Lung (tissue), 12 donors: ENCODE results near the gene FRMD4A. TPM values are rescaled to one million over a fixed set of nuclear protein-coding genes. Genes with fewer than 3 reads are reported as not detected.

Source experiments
- ATAC-seq: fragments of 200-7000 bp; cut with Tn5 transposase; one replicate; pipeline ENCODE4 v1.9.1; 2020; ENCODE audit warnings: moderate number of reproducible peaks; ENCODE audit not compliant: insufficient read depth, low FRiP score
- DNase-seq, 3 donors: peaks; one replicate each; pipeline ENCODE4 v3.0.0-alpha.2; 2013 to 2017
- H3K27ac ChIP-seq, 2 donors: one replicate each; pipeline ENCODE4 v1.5.1; 2013; ENCODE audit warnings: mild to moderate bottlenecking in 2 of 2, moderate library complexity in 2 of 2, control low read depth in 1 of 2, inconsistent platforms in 1 of 2, low read depth in 1 of 2, low read length in 1 of 2
- H3K27me3 ChIP-seq, 3 donors: one replicate each; pipeline ENCODE4 v1.5.1; 2013; ENCODE audit warnings: low read length in 2 of 3; ENCODE audit not compliant: control insufficient read depth in 3 of 3, insufficient read depth in 3 of 3
- H3K36me3 ChIP-seq, 4 donors: one replicate each; pipeline ENCODE4 v1.5.1; 2013; ENCODE audit warnings: low read length in 4 of 4, mild to moderate bottlenecking in 1 of 4, moderate library complexity in 1 of 4; ENCODE audit not compliant: control insufficient read depth in 4 of 4, insufficient read depth in 4 of 4
- H3K4me1 ChIP-seq, 5 donors: one replicate each; pipeline ENCODE4 v1.5.1; 2013; ENCODE audit warnings: low read length in 5 of 5, mild to moderate bottlenecking in 2 of 5, moderate library complexity in 1 of 5; ENCODE audit not compliant: control insufficient read depth in 5 of 5, insufficient read depth in 5 of 5
- H3K4me3 ChIP-seq: one replicate; pipeline ENCODE4 v1.5.1; 2013; ENCODE audit warnings: mild to moderate bottlenecking, control low read depth, moderate library complexity
- H3K9ac ChIP-seq, 2 donors: one replicate each; pipeline ENCODE4 v1.5.1; 2013; ENCODE audit warnings: low read length in 2 of 2, control low read depth in 1 of 2; ENCODE audit not compliant: insufficient read depth in 1 of 2
- H3K9me3 ChIP-seq, 4 donors: one replicate each; pipeline ENCODE4 v1.5.1; 2013; ENCODE audit warnings: low read length in 3 of 4, mild to moderate bottlenecking in 1 of 4, moderate library complexity in 1 of 4; ENCODE audit not compliant: control insufficient read depth in 4 of 4, insufficient read depth in 3 of 4
- WGBS, 2 donors: extraction: QIAGEN DNeasy Blood & Tissue Kit; methylation state at CpG; one replicate each; pipeline ENCODE4 v1.1.7; 2013; 5-methylcytosine and 5-hydroxymethylcytosine counted together
- polyA plus RNA-seq, 2 donors: library from polyadenylated mRNA; stranded (reverse); fragments of 200-250 nt; gene quantifications; one replicate each; pipeline ENCODE4 v1.2.1, GENCODE V29; 2013
- total RNA-seq, 2 donors: library from RNA; depleted of rRNA in 1 of 2; stranded (reverse); fragments of >200 nt in 1 of 2; gene quantifications; one replicate each; pipeline ENCODE4 v1.2.1, GENCODE V29; 2014 to 2021
- TF ChIP-seq, protein P1 (sequence below): IDR thresholded peaks from 2 replicates; pipeline ENCODE4 v1.5.1; 2012; ENCODE audit warnings: mild to moderate bottlenecking; ENCODE audit errors: control extremely low read depth, extremely low read depth
- donor health status: control.
- donor health status: control.
- donor health status: Bipolar disorder and iron deficiency.
- donor health status: healthy.
- donor health status: DM: yes; HTN: yes; CAD: no.

Gene FRMD4A
- total and polyA plus RNA-seq, 4 donors, result 12.0 to 64.5 (median 29.3) TPM

DNA sequence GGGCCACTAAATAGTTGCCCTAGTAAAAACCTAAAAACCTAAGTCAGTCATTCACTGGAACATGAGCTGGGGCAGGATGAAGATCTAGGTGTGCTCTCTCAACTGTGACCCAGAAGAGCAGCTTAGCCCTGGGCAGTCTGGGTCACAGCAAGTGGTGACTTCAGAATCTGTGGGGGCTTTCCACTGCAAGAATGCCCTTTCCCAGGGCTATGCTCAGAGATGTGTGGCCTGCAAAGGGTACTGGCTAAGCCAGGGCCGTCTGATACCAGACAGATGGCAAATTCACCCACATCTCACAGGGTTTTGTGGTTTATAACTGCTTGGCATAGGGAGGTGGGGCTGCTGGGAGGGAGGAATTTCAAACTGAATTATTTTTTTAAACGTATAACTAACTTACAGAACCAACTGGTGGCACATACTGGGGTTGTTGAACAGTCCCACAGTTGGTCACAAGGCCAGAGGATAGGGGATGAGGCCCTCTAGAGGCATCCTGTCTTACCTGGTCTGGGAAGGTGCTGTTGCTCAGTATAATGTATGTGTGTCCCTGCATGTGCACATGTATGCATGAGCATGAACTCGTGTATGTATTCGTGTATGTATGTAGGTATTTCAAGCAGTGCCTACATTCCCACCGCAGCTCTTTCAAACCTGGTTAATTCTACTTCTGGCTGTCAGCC lies 680.7 kb downstream of the FRMD4A start:
- H3K36me3 ChIP-seq, result peaks cover 46 to 52% (median 50%) of the 10 kb centered on the region in 4 donors
- no peaks in the 10 kb centered on the region for H3K9me3 ChIP-seq
- DNase-seq, result no peak
- TF ChIP-seq, protein P1, sequence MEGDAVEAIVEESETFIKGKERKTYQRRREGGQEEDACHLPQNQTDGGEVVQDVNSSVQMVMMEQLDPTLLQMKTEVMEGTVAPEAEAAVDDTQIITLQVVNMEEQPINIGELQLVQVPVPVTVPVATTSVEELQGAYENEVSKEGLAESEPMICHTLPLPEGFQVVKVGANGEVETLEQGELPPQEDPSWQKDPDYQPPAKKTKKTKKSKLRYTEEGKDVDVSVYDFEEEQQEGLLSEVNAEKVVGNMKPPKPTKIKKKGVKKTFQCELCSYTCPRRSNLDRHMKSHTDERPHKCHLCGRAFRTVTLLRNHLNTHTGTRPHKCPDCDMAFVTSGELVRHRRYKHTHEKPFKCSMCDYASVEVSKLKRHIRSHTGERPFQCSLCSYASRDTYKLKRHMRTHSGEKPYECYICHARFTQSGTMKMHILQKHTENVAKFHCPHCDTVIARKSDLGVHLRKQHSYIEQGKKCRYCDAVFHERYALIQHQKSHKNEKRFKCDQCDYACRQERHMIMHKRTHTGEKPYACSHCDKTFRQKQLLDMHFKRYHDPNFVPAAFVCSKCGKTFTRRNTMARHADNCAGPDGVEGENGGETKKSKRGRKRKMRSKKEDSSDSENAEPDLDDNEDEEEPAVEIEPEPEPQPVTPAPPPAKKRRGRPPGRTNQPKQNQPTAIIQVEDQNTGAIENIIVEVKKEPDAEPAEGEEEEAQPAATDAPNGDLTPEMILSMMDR, result no peak
- H3K27ac ChIP-seq, result no peak overlapping the region
- H3K9ac ChIP-seq, result no peak overlapping the region
- no peaks in the 10 kb centered on the region for H3K4me1 ChIP-seq
- no peaks in the 10 kb centered on the region for H3K27me3 ChIP-seq
- WGBS, 2 donors, result 72 to 81% methylated on average over 5 of the region's 5 CpGs
- H3K4me3 ChIP-seq, result no peak overlapping the region
- no peak for ATAC-seq

- peaks cover 32 to 41% (median 39%) of the 10 kb centered on the region in 4 donors for H3K36me3 ChIP-seq
- ATAC-seq, result no peak
Measured at GRCh38 chr10:13648425-13648824, 682.3 kb downstream of the FRMD4A start.

GRCh38 chr10:13644866-13645265 lies 685.9 kb downstream of the FRMD4A start:
- TF ChIP-seq, protein P1, result no peak
- Histone ChIP-seq H3K27ac (no peak overlapping the region), H3K27me3 (no peaks in the 10 kb centered on the region), H3K4me3 (no peak overlapping the region), H3K9me3 (peaks cover 2 to 3% (median 2%) of the 10 kb centered on the region in 4 donors), H3K36me3 (peaks cover 21 to 33% (median 27%) of the 10 kb centered on the region in 4 donors), H3K4me1 (no peaks in the 10 kb centered on the region), H3K9ac (no peak overlapping the region)
- DNase-seq (no peak), ATAC-seq (no peak)
- WGBS, 2 donors, result 96 to 98% methylated on average over 9 of the region's 9 CpGs

More at GRCh38 chr10:13648425-13648824, 682.3 kb downstream of the FRMD4A start:
- no peak overlapping the region for H3K4me3 ChIP-seq
- H3K27ac ChIP-seq, result no peak overlapping the region
- H3K9me3 ChIP-seq, result no peaks in the 10 kb centered on the region
- TF ChIP-seq, protein P1, result no peak
- WGBS, 2 donors, result 81 to 87% methylated on average over 12 of the region's 12 CpGs
- DNase-seq, result no peak
- no peaks in the 10 kb centered on the region for H3K4me1 ChIP-seq
- no peak overlapping the region for H3K9ac ChIP-seq
- no peaks in the 10 kb centered on the region for H3K27me3 ChIP-seq
